HepG2 (cell line): ENCODE measurements around the gene ACSM2A.

ENCODE experiments used
- KDM1A ChIP-seq: IDR thresholded peaks from 2 replicates; pipeline ENCODE4 v1.6.1; 2016; ENCODE audit warnings: missing compliant biosample characterization
- MYC ChIP-seq: sonication (generic); formaldehyde crosslinking; IDR thresholded peaks from 2 replicates; pipeline ENCODE4 v1.9.0; 2021; ENCODE audit warnings: missing genetic modification reagents, borderline replicate concordance
- NR2F2 ChIP-seq: IDR thresholded peaks from 2 replicates; pipeline ENCODE4 v1.6.1; 2012; ENCODE audit warnings: low read depth, inconsistent platforms, borderline replicate concordance
- PRDM4 ChIP-seq: sonication (generic); formaldehyde crosslinking; IDR thresholded peaks from 2 replicates; pipeline ENCODE4 v1.9.0; 2021; ENCODE audit warnings: missing genetic modification reagents, borderline replicate concordance
- TBX3 ChIP-seq: fragments of 450-650 bp; IDR thresholded peaks from 2 replicates; pipeline ENCODE4 v1.6.1; 2017; ENCODE audit warnings: antibody characterized with exemption, mild to moderate bottlenecking, inconsistent platforms, borderline replicate concordance
- ZBTB49 ChIP-seq: sonication (generic); formaldehyde crosslinking; IDR thresholded peaks from 2 replicates; pipeline ENCODE4 v1.4.0; 2020; ENCODE audit warnings: missing genetic modification reagents, borderline replicate concordance
- TF ChIP-seq, protein P1 (sequence below): sonication (generic); formaldehyde crosslinking; IDR thresholded peaks from 2 replicates; pipeline ENCODE4 v1.8.0; 2022; ENCODE audit warnings: missing genetic modification reagents, mild to moderate bottlenecking, moderate library complexity, borderline replicate concordance
- TF ChIP-seq, protein P2 (sequence below): sonication (generic); formaldehyde crosslinking; IDR thresholded peaks from 2 replicates; pipeline ENCODE4 v1.5.0; 2020; ENCODE audit warnings: mild to moderate bottlenecking, missing genetic modification reagents, moderate library complexity

- TF ChIP-seq, protein P1, sequence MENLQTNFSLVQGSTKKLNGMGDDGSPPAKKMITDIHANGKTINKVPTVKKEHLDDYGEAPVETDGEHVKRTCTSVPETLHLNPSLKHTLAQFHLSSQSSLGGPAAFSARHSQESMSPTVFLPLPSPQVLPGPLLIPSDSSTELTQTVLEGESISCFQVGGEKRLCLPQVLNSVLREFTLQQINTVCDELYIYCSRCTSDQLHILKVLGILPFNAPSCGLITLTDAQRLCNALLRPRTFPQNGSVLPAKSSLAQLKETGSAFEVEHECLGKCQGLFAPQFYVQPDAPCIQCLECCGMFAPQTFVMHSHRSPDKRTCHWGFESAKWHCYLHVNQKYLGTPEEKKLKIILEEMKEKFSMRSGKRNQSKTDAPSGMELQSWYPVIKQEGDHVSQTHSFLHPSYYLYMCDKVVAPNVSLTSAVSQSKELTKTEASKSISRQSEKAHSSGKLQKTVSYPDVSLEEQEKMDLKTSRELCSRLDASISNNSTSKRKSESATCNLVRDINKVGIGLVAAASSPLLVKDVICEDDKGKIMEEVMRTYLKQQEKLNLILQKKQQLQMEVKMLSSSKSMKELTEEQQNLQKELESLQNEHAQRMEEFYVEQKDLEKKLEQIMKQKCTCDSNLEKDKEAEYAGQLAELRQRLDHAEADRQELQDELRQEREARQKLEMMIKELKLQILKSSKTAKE (CRISPR knock-in tag) = no peak
- no peak for TF ChIP-seq KDM1A
- no peak for TF ChIP-seq MYC (CRISPR knock-in tag)
- TF ChIP-seq TBX3 = no peak
- TF ChIP-seq, protein P2, sequence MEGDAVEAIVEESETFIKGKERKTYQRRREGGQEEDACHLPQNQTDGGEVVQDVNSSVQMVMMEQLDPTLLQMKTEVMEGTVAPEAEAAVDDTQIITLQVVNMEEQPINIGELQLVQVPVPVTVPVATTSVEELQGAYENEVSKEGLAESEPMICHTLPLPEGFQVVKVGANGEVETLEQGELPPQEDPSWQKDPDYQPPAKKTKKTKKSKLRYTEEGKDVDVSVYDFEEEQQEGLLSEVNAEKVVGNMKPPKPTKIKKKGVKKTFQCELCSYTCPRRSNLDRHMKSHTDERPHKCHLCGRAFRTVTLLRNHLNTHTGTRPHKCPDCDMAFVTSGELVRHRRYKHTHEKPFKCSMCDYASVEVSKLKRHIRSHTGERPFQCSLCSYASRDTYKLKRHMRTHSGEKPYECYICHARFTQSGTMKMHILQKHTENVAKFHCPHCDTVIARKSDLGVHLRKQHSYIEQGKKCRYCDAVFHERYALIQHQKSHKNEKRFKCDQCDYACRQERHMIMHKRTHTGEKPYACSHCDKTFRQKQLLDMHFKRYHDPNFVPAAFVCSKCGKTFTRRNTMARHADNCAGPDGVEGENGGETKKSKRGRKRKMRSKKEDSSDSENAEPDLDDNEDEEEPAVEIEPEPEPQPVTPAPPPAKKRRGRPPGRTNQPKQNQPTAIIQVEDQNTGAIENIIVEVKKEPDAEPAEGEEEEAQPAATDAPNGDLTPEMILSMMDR (CRISPR knock-in tag) = no peak
- no peak for TF ChIP-seq NR2F2
- no peak for TF ChIP-seq ZBTB49
- no peak for TF ChIP-seq PRDM4 (CRISPR knock-in tag)
Observed at GRCh38 chr16:20415541-20415940, 35.8 kb upstream of the ACSM2A start.
